ENCODE results near the gene OOSP1. TPM values are rescaled to one million over a fixed set of nuclear protein-coding genes. Genes with fewer than 3 reads are reported as not detected.

OOSP1 gene
- total and polyA plus RNA-seq, 2 experiments from 2014 or later = not detected

GRCh38 chr11:59997800-59998199, 59.6 kb downstream of the OOSP1 start (continued):
- no peak for TF ChIP-seq ZNF331 (CRISPR knock-in tag; IDR thresholded peaks at IDR 0.05; ENCODE audit: low read depth)
- no peak for TF ChIP-seq POLR2AphosphoS5 (IDR thresholded peaks at IDR 0.05; ENCODE audit: low read depth)
- TF ChIP-seq STAT1 (IDR thresholded peaks at IDR 0.05; ENCODE audit: unreplicated experiment) = no peak

GRCh38 chr11:59999691-60000090, 61.5 kb downstream of the OOSP1 start:
- H3K4me1 ChIP-seq (ENCODE audit: insufficient read depth) = no peaks in the 10 kb centered on the region
- no peak overlapping the region for H3K27ac ChIP-seq (ENCODE audit: low read depth)
- H3K27me3 ChIP-seq (ENCODE audit: insufficient read depth) = no peaks in the 10 kb centered on the region
- DNase-seq (ENCODE audit: low spot score) = peak; percentile 10
- H2AFZ ChIP-seq = 0 out of 2 replicates have a peak overlapping the region, but pooled peaks have one; percentile 11
- H3K36me3 ChIP-seq (ENCODE audit: insufficient read depth) = no peaks in the 10 kb centered on the region
- H3K4me3 ChIP-seq = no peak overlapping the region
- no peak overlapping the region for H3K4me2 ChIP-seq
- no peaks in the 10 kb centered on the region for H3K79me2 ChIP-seq (replicated peaks; ENCODE audit: insufficient read depth)
- peaks cover 6% of the 10 kb centered on the region; the same call in 1 of the 2 replicates for H3K9me2 ChIP-seq (ENCODE audit: insufficient read depth)
- no peaks in the 10 kb centered on the region for H3K27me3 Mint-ChIP-seq (ENCODE audit: insufficient read depth, low read depth, poor library complexity)
- TF ChIP-seq NANOG (IDR thresholded peaks at IDR 0.05; ENCODE audit: borderline replicate concordance) (no peak), STAT1 (IDR thresholded peaks at IDR 0.05; ENCODE audit: unreplicated experiment) (no peak), EZH2phosphoT487 (IDR thresholded peaks at IDR 0.05; ENCODE audit: unreplicated experiment) (no peak), JUNB (IDR thresholded peaks at IDR 0.05; ENCODE audit: unreplicated experiment) (no peak), ZNF331 (CRISPR knock-in tag; IDR thresholded peaks at IDR 0.05; ENCODE audit: low read depth) (no peak), POLR2AphosphoS5 (IDR thresholded peaks at IDR 0.05; ENCODE audit: low read depth) (no peak), ZNF114 (CRISPR knock-in tag; IDR thresholded peaks at IDR 0.05) (no peak), REST (IDR thresholded peaks at IDR 0.05; ENCODE audit: unreplicated experiment) (no peak)
- TF ChIP-seq, protein P1, sequence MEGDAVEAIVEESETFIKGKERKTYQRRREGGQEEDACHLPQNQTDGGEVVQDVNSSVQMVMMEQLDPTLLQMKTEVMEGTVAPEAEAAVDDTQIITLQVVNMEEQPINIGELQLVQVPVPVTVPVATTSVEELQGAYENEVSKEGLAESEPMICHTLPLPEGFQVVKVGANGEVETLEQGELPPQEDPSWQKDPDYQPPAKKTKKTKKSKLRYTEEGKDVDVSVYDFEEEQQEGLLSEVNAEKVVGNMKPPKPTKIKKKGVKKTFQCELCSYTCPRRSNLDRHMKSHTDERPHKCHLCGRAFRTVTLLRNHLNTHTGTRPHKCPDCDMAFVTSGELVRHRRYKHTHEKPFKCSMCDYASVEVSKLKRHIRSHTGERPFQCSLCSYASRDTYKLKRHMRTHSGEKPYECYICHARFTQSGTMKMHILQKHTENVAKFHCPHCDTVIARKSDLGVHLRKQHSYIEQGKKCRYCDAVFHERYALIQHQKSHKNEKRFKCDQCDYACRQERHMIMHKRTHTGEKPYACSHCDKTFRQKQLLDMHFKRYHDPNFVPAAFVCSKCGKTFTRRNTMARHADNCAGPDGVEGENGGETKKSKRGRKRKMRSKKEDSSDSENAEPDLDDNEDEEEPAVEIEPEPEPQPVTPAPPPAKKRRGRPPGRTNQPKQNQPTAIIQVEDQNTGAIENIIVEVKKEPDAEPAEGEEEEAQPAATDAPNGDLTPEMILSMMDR (conservative IDR thresholded peaks at IDR 0.05; ENCODE audit: low read depth in 2 of 2) = no peak
- no peaks in the 10 kb centered on the region for H3K36me3 Mint-ChIP-seq (ENCODE audit: low read depth)
- no peaks in the 10 kb centered on the region for H3K9me3 Mint-ChIP-seq
- no peaks in the 10 kb centered on the region for H3F3A ChIP-seq (replicated peaks; ENCODE audit: low read depth)
- H3K27ac Mint-ChIP-seq = no peak overlapping the region
- H3K4me3 Mint-ChIP-seq = no peak overlapping the region
- peaks cover 3% of the 10 kb centered on the region; the same call in 1 of the 3 replicates for H3K4me1 Mint-ChIP-seq
- no peak for ATAC-seq
- no peaks in the 10 kb centered on the region for H4K20me1 ChIP-seq (replicated peaks; ENCODE audit: insufficient read depth)
